ENCODE measurements around the gene SYT17. TPM values are rescaled to one million over a fixed set of nuclear protein-coding genes. Genes with fewer than 3 reads are reported as not detected.

The SYT17 gene
- total and polyA plus RNA-seq, 8 donors, result 2.9 to 37.1 (median 10.7) TPM

- H3K4me3 ChIP-seq, result no peak overlapping the region
- intact Hi-C loops (cut with DNase I; ENCODE audit: low total_unique reads), result no loop called here
- no peaks in the 10 kb centered on the region for H3K27me3 ChIP-seq
- peaks cover 0 to 9% (median 3%) of the 10 kb centered on the region in 4 donors for H3K9me3 ChIP-seq
- DNase-seq, result no peak
- no peak overlapping the region for H3K27ac ChIP-seq
- TF ChIP-seq POLR2A (IDR thresholded peaks at IDR 0.05) (no peak), EP300 (IDR thresholded peaks at IDR 0.05) (no peak), POLR2AphosphoS5 (IDR thresholded peaks at IDR 0.05) (no peak), CTCF (IDR thresholded peaks at IDR 0.05) (no peak)
- H3K36me3 ChIP-seq, result no peaks in the 10 kb centered on the region
- H3K4me1 ChIP-seq, result no peaks in the 10 kb centered on the region
- WGBS, 5 donors, result 65 to 75% (median 66%) methylated on average over 2 of the region's 2 CpGs
Measured at GRCh38 chr16:19151310-19151709, 16.7 kb upstream of the SYT17 start.

- no peaks in the 10 kb centered on the region for H3K27me3 ChIP-seq
- TF ChIP-seq POLR2AphosphoS5 (IDR thresholded peaks at IDR 0.05), result no peak
- TF ChIP-seq EP300 (IDR thresholded peaks at IDR 0.05), result no peak
- TF ChIP-seq CTCF (IDR thresholded peaks at IDR 0.05), result no peak
- TF ChIP-seq POLR2A (IDR thresholded peaks at IDR 0.05), result no peak
- no peak overlapping the region for H3K4me3 ChIP-seq
- H3K9me3 ChIP-seq, result peaks cover 0 to 9% (median 3%) of the 10 kb centered on the region in 4 donors
- 81 to 100% (median 88%) methylated on average over 1 of the region's 1 CpG for WGBS, 5 donors
- no peaks in the 10 kb centered on the region for H3K36me3 ChIP-seq
- DNase-seq, result no peak
- H3K27ac ChIP-seq, result no peak overlapping the region
- H3K4me1 ChIP-seq, result no peaks in the 10 kb centered on the region
- intact Hi-C loops (cut with DNase I; ENCODE audit: low total_unique reads), result no loop called here
Measured at GRCh38 chr16:19152042-19152441, 16.0 kb upstream of the SYT17 start.

GRCh38 chr16:19153876-19154275 lies 14.2 kb upstream of the SYT17 start:
- Histone ChIP-seq H3K4me1 (no peaks in the 10 kb centered on the region), H3K27me3 (no peaks in the 10 kb centered on the region), H3K9me3 (peaks cover 0 to 5% (median 0%) of the 10 kb centered on the region in 4 donors), H3K27ac (no peak overlapping the region), H3K36me3 (no peaks in the 10 kb centered on the region), H3K4me3 (no peak overlapping the region)
- no peak for DNase-seq
- intact Hi-C loops (cut with DNase I; ENCODE audit: low total_unique reads), result no loop called here
- 65 to 81% (median 78%) methylated on average over 4 of the region's 4 CpGs for WGBS, 5 donors
- TF ChIP-seq POLR2AphosphoS5 (IDR thresholded peaks at IDR 0.05) (no peak), POLR2A (IDR thresholded peaks at IDR 0.05) (no peak), EP300 (IDR thresholded peaks at IDR 0.05) (no peak)

GRCh38 chr16:19162085-19162484 lies 6.0 kb upstream of the SYT17 start:
- 80 to 88% (median 82%) methylated on average over 4 of the region's 4 CpGs for WGBS, 5 donors
- Histone ChIP-seq H3K36me3 (no peaks in the 10 kb centered on the region), H3K4me3 (no peak overlapping the region), H3K27me3 (peaks cover 0 to 6% (median 0%) of the 10 kb centered on the region in 3 donors), H3K9me3 (peaks cover 0 to 6% (median 0%) of the 10 kb centered on the region in 4 donors), H3K4me1 (no peaks in the 10 kb centered on the region), H3K27ac (no peak overlapping the region)
- intact Hi-C loops (cut with DNase I; ENCODE audit: low total_unique reads), result loop anchor here (10.0 kb wide), 1 partner anchor 213 kb away; no protein-coding TSS in a partner anchor
- TF ChIP-seq EP300 (IDR thresholded peaks at IDR 0.05) (no peak), CTCF (IDR thresholded peaks at IDR 0.05) (no peak), POLR2AphosphoS5 (IDR thresholded peaks at IDR 0.05) (no peak), POLR2A (IDR thresholded peaks at IDR 0.05) (no peak)
- DNase-seq, result no peak

GRCh38 chr16:19163215-19163614 lies 4.8 kb upstream of the SYT17 start:
- peaks cover 0 to 6% (median 0%) of the 10 kb centered on the region in 4 donors for H3K9me3 ChIP-seq
- 89 to 93% (median 91%) methylated on average over 1 of the region's 1 CpG for WGBS, 5 donors
- DNase-seq, result no peak
- intact Hi-C loops (cut with DNase I; ENCODE audit: low total_unique reads), result loop anchor here (10.0 kb wide), 1 partner anchor 212 kb away; no protein-coding TSS in a partner anchor
- H3K27ac ChIP-seq, result no peak overlapping the region
- TF ChIP-seq CTCF (IDR thresholded peaks at IDR 0.05), result no peak
- no peak for TF ChIP-seq POLR2A (IDR thresholded peaks at IDR 0.05)
- TF ChIP-seq EP300 (IDR thresholded peaks at IDR 0.05), result no peak
- TF ChIP-seq POLR2AphosphoS5 (IDR thresholded peaks at IDR 0.05), result no peak
- peaks cover 0 to 14% (median 7%) of the 10 kb centered on the region in 3 donors for H3K27me3 ChIP-seq
- no peaks in the 10 kb centered on the region for H3K36me3 ChIP-seq
- no peak overlapping the region for H3K4me3 ChIP-seq
- peaks cover 8 to 10% (median 9%) of the 10 kb centered on the region in 4 donors for H3K4me1 ChIP-seq
